HepG2 (cell line): ENCODE results near the gene EGFLAM. TPM values are rescaled to one million over a fixed set of nuclear protein-coding genes. Genes with fewer than 3 reads are reported as not detected.

ENCODE experiments used
- ATAC-seq: fragments of 200-7000 bp; cut with Tn5 transposase; 3 replicates; pipeline ENCODE4 v1.9.1; 2020; ENCODE audit warnings: mild to moderate bottlenecking, moderate library complexity
- BruUV-seq: library from RNA; stranded (reverse); fragments of 400-500 nt; replicated peaks from 2 replicates; lab custom pipeline; 2021; lab: Mats Ljungman, UMichigan
- CTCF ChIA-PET: fragments of 300-600 bp; formaldehyde crosslinking; extraction: SDS; loops from one replicate; lab custom pipeline; 2021; ENCODE audit warnings: low total read pairs, inconsistent platforms, low intra/inter-chr PET ratio; lab: Yijun Ruan, JAX
- POLR2A ChIA-PET: fragments of 350-600 bp; sonication (Branson Sonifier 250); formaldehyde crosslinking; loops from one replicate; lab custom pipeline; 2020; ENCODE audit warnings: antibody characterized with exemption, inconsistent platforms; lab: Yijun Ruan, JAX
- DNase-seq: peaks from one replicate; pipeline ENCODE4 v3.0.0-alpha.2; 2015; ENCODE audit warnings: low spot score
- FAIRE-seq: peaks from 3 replicates; lab custom pipeline; 2011; peaks lifted over from hg19 to GRCh38; lab: Jason Lieb, UNC
- H2AFZ ChIP-seq: one replicate; pipeline ENCODE4 v1.6.1; 2011; ENCODE audit warnings: low read length, inconsistent platforms
- H3K27ac ChIP-seq: fragments of 300-600 bp; 3 replicates; pipeline ENCODE4 v1.8.0; 2011; ENCODE audit warnings: mixed run types, mild to moderate bottlenecking, mixed read lengths, low read length, inconsistent platforms; ENCODE audit not compliant: insufficient read depth; ENCODE audit errors: extremely low read length
- H3K27me3 ChIP-seq, 2 experiments: fragments of 200-600 bp in 1 of 2; 2 replicates in 1 of 2; 3 replicates in 1 of 2; pipeline versions ENCODE4 v1.6.0 to v1.8.0; 2011; ENCODE audit warnings: low read length in 2 of 2, mild to moderate bottlenecking in 2 of 2, moderate library complexity in 2 of 2, inconsistent platforms in 1 of 2; ENCODE audit not compliant: insufficient read depth in 2 of 2, control insufficient read depth in 1 of 2
- H3K36me3 ChIP-seq, 2 experiments: fragments of 200-600 bp in 1 of 2; replicated peaks in 1 of 2; 2 replicates in 1 of 2; 3 replicates in 1 of 2; pipeline versions ENCODE4 v1.5.1 to v1.8.0; 2011; ENCODE audit warnings: low read length in 2 of 2, inconsistent platforms in 1 of 2; ENCODE audit not compliant: insufficient read depth in 2 of 2, control insufficient read depth in 1 of 2
- H3K4me1 ChIP-seq: 2 replicates; pipeline ENCODE4 v1.5.1; 2012; ENCODE audit warnings: low read length, inconsistent platforms; ENCODE audit not compliant: insufficient read depth
- H3K4me2 ChIP-seq: 2 replicates; pipeline ENCODE4 v1.6.0; 2011; ENCODE audit warnings: low read depth, low read length, inconsistent platforms
- H3K4me3 ChIP-seq, 3 experiments: fragments of 200-600 bp in 1 of 3; sonication (generic), shearing (Covaris generic) in 1 of 3; replicated peaks in 1 of 3; 2 replicates each; pipeline ENCODE4 v1.5.1; 2011 to 2016; ENCODE audit warnings: low read length in 3 of 3, inconsistent platforms in 2 of 3, low read depth in 2 of 3, mild to moderate bottlenecking in 2 of 3, control low read depth in 1 of 3, mixed read lengths in 1 of 3; ENCODE audit not compliant: insufficient read depth in 1 of 3
- H3K79me2 ChIP-seq: one replicate; pipeline ENCODE4 v1.6.1; 2011; ENCODE audit warnings: low read length, inconsistent platforms; ENCODE audit not compliant: insufficient read depth
- H3K9ac ChIP-seq: 2 replicates; pipeline ENCODE4 v1.6.0; 2011; ENCODE audit warnings: mild to moderate bottlenecking, low read depth, low read length, inconsistent platforms; ENCODE audit not compliant: insufficient read depth
- H3K9me3 ChIP-seq: 2 replicates; pipeline ENCODE4 v1.5.1; 2012; ENCODE audit warnings: mild to moderate bottlenecking, low read length
- H4K20me1 ChIP-seq: 2 replicates; pipeline ENCODE4 v1.6.0; 2011; ENCODE audit warnings: inconsistent platforms, mild to moderate bottlenecking, low read length, moderate library complexity; ENCODE audit not compliant: insufficient read depth
- ASH2L ChIP-seq: fragments of 300-600, 200-600 bp; sonication (generic); IDR thresholded peaks from 2 replicates; pipeline ENCODE4 v1.7.0; 2017; ENCODE audit warnings: low read depth, mild to moderate bottlenecking, moderate library complexity, mixed read lengths, low read length; ENCODE audit not compliant: insufficient read length
- FOXA1 ChIP-seq, 2 experiments: fragments of 450-650 bp in 1 of 2; sonication (generic) in 1 of 2; formaldehyde crosslinking in 1 of 2; IDR thresholded peaks; 2 replicates each; pipeline versions ENCODE4 v1.4.0 to v1.6.1; 2016 to 2020; ENCODE audit warnings: missing genetic modification reagents in 1 of 2
- FOXK2 ChIP-seq: fragments of 450-650 bp; IDR thresholded peaks from 2 replicates; pipeline ENCODE4 v1.6.1; 2016
- HMGA1 ChIP-seq: sonication (generic); formaldehyde crosslinking; conservative IDR thresholded peaks from 2 replicates; pipeline ENCODE4 v1.4.0; 2020; ENCODE audit warnings: missing genetic modification reagents
- HNRNPL ChIP-seq: fragments of 200-400 bp; formaldehyde crosslinking; IDR thresholded peaks from 2 replicates; pipeline ENCODE4 v1.6.1; 2017; ENCODE audit warnings: mild to moderate bottlenecking, low read depth, low read length
- PAX8 ChIP-seq: sonication (generic); formaldehyde crosslinking; IDR thresholded peaks from 2 replicates; pipeline ENCODE4 v1.8.0; 2022; ENCODE audit warnings: mild to moderate bottlenecking, missing genetic modification reagents, borderline replicate concordance
- PHF5A ChIP-seq: IDR thresholded peaks from one replicate; pipeline ENCODE4 v1.6.1; 2018; ENCODE audit warnings: low read depth, missing genetic modification reagents; ENCODE audit not compliant: unreplicated experiment
- RFXANK ChIP-seq: IDR thresholded peaks from 2 replicates; pipeline ENCODE4 v1.6.1; 2016
- SOX13 ChIP-seq, 3 experiments: fragments of 450-650 bp in 1 of 3; sonication (generic) in 1 of 3; formaldehyde crosslinking in 1 of 3; IDR thresholded peaks in 2 of 3; conservative IDR thresholded peaks in 1 of 3; 2 replicates each; pipeline versions ENCODE4 v1.5.0 to v1.6.1; 2016 to 2020; ENCODE audit warnings: antibody characterized with exemption in 1 of 3, mild to moderate bottlenecking in 1 of 3, missing compliant biosample characterization in 1 of 3, missing genetic modification reagents in 1 of 3, moderate library complexity in 1 of 3
- XBP1 ChIP-seq: sonication (generic); formaldehyde crosslinking; IDR thresholded peaks from 2 replicates; pipeline ENCODE4 v1.5.0; 2020; ENCODE audit warnings: missing genetic modification reagents
- ZMYM2 ChIP-seq: sonication (generic); formaldehyde crosslinking; IDR thresholded peaks from 2 replicates; pipeline ENCODE4 v1.8.0; 2022; ENCODE audit warnings: mild to moderate bottlenecking, missing genetic modification reagents
- ZNF121 ChIP-seq: sonication (generic); formaldehyde crosslinking; IDR thresholded peaks from 2 replicates; pipeline ENCODE4 v1.5.0; 2020; ENCODE audit warnings: mild to moderate bottlenecking, missing genetic modification reagents
- ZNF33A ChIP-seq: sonication (generic); formaldehyde crosslinking; IDR thresholded peaks from 2 replicates; pipeline ENCODE4 v1.5.1; 2020; ENCODE audit warnings: missing genetic modification reagents, mild to moderate bottlenecking, moderate library complexity, borderline replicate concordance
- ZNF552 ChIP-seq: sonication (generic); formaldehyde crosslinking; IDR thresholded peaks from 2 replicates; pipeline ENCODE4 v1.9.0; 2022; ENCODE audit warnings: missing genetic modification reagents, mild to moderate bottlenecking, borderline replicate concordance
- ZNF678 ChIP-seq: sonication (generic); formaldehyde crosslinking; IDR thresholded peaks from 2 replicates; pipeline ENCODE4 v1.4.0; 2020; ENCODE audit warnings: mild to moderate bottlenecking, missing genetic modification reagents
- ZSCAN31 ChIP-seq: sonication (generic); formaldehyde crosslinking; IDR thresholded peaks from 2 replicates; pipeline ENCODE4 v1.5.0; 2020; ENCODE audit warnings: low read depth, mild to moderate bottlenecking, missing genetic modification reagents
- WGBS: methylation state at CpG from one replicate; pipeline ENCODE4 v1.1.6; 2017; ENCODE audit warnings: low lambda C conversion rate; 5-methylcytosine and 5-hydroxymethylcytosine counted together
- in situ Hi-C: cut with HindIII; loops from 2 replicates; pipeline ENCODE4 v1.10.0; 2017; ENCODE audit warnings: low pct_unique_long_range_greater_than_20kb; ENCODE audit not compliant: extremely low pct_ligation_motif_present
- intact Hi-C: fragments of 100-400 bp; cut with micrococcal nuclease; formaldehyde crosslinking; loops from one replicate; pipeline ENCODE4 v1.10.0; 2022; ENCODE audit not compliant: unreplicated experiment
- polyA plus RNA-seq, 8 experiments: library from polyadenylated mRNA; depleted of rRNA in 3 of 8; stranded (reverse) in 7 of 8; unstranded in 1 of 8; fragments of >200 nt; fragmentation: Illumina TruSeq in 4 of 8; extraction: Trizol in 4 of 8; gene quantifications; 2 replicates each; pipeline versions ENCODE4 v1.2.1 to v1.2.3, GENCODE V29; 2011 to 2016; ENCODE audit warnings: low read depth in 4 of 8, missing spikeins in 1 of 8, mixed read lengths in 1 of 8; ENCODE audit not compliant: insufficient read depth in 1 of 8
- total RNA-seq, 5 experiments: library from RNA; depleted of rRNA; stranded (reverse); fragments of >200 nt; fragmentation: Illumina TruSeq; extraction: Trizol; gene quantifications; 2 replicates each; pipeline ENCODE4 v1.2.3, GENCODE V29; 2016; ENCODE audit warnings: low read depth in 1 of 5

EGFLAM gene
- total and polyA plus RNA-seq, 2 of the 13 experiments (the other 11 are each of a cell fraction or from before 2014, with no cell fraction given): not detected

DNA sequence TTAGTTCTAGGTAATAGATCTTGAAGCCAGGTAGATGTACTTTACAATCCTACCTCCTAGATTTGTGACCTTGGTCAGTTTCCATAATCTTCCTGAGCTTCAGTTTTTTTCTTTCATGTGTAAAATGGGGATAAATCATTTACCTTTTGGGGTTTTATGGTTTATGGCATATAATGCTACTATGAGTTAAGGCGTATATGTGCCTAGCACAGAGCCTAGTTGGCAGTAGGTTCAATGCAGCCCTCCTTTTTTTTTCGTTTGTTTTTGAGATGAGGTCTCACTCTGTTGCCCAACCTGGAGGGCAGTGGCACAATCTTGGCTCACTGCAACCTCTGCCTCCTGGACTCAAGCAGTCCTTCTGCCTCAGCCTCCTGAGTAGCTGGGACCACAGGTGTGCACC is 28.8 kb downstream of the EGFLAM start:
- whole genome bisulfite sequencing: 2% methylated on average over 2 of the region's 2 CpGs
- Histone ChIP-seq H3K36me3 (no peaks in the 10 kb centered on the region), H3K27ac (no peak overlapping the region), H3K27me3 (peaks cover 0 to 3% of the 10 kb centered on the region in 2 experiments; a peak in 1 of 5 replicates), H4K20me1 (no peaks in the 10 kb centered on the region), H3K4me2 (no peak overlapping the region), H3K79me2 (no peaks in the 10 kb centered on the region)
- CTCF ChIA-PET: no interaction called here
- DNase-seq: no peak
- intact Hi-C loops: no loop called here
- TF ChIP-seq ZNF121 (CRISPR knock-in tag) (no peak), ZMYM2 (CRISPR knock-in tag) (no peak), FOXK2 (no peak), SOX13 (IDR thresholded peaks at IDR 0.05) (no peak), SOX13 (CRISPR knock-in tag; conservative IDR thresholded peaks at IDR 0.05 in 1 of 2, IDR thresholded peaks at IDR 0.05 in 1 of 2) (no peak)
- TF ChIP-seq, all 625 proteins: peak for 0
- in situ Hi-C loops: no loop called here
- Histone ChIP-seq H3K9me3 (no peaks in the 10 kb centered on the region), H3K4me1 (no peaks in the 10 kb centered on the region), H3K9ac (no peak overlapping the region), H2AFZ (no peak overlapping the region), H3K4me3 (no peak overlapping the region)
- FAIRE-seq (no peak), ATAC-seq (no peak)
- POLR2A ChIA-PET: no interaction called here
- BruUV-seq: no TSS peak

- H3K4me3 ChIP-seq: no peak overlapping the region
- no peak overlapping the region for H2AFZ ChIP-seq
- H3K79me2 ChIP-seq: no peaks in the 10 kb centered on the region
- DNase-seq (no peak), ATAC-seq (no peak), FAIRE-seq (no peak)
- POLR2A ChIA-PET: no interaction called here
- H3K27me3 ChIP-seq: peaks cover 0 to 3% of the 10 kb centered on the region in 2 experiments; a peak in 1 of 5 replicates
- no peak overlapping the region for H3K9ac ChIP-seq
- no peaks in the 10 kb centered on the region for H3K36me3 ChIP-seq
- H3K4me2 ChIP-seq: no peak overlapping the region
- H3K27ac ChIP-seq: no peak overlapping the region
- no peaks in the 10 kb centered on the region for H3K9me3 ChIP-seq
- 51% methylated on average over 4 of the region's 4 CpGs for WGBS
- TF ChIP-seq ZNF33A (CRISPR knock-in tag): no peak
- TF ChIP-seq ZSCAN31: no peak
- no peak for TF ChIP-seq RFXANK (CRISPR knock-in tag)
- no peak for TF ChIP-seq ZNF678 (CRISPR knock-in tag)
- no peak for TF ChIP-seq ZNF552 (CRISPR knock-in tag)
- TF ChIP-seq PAX8: no peak
- no peak for TF ChIP-seq ASH2L
- TF ChIP-seq PHF5A (CRISPR knock-in tag): no peak
- no peak for TF ChIP-seq FOXA1 (IDR thresholded peaks at IDR 0.05)
- TF ChIP-seq FOXA1 (CRISPR knock-in tag; IDR thresholded peaks at IDR 0.05): no peak
- no peak for TF ChIP-seq XBP1 (CRISPR knock-in tag)
- no peak for TF ChIP-seq HMGA1 (CRISPR knock-in tag)
- no peak for TF ChIP-seq HNRNPL
- H4K20me1 ChIP-seq: no peaks in the 10 kb centered on the region
- H3K4me1 ChIP-seq: no peaks in the 10 kb centered on the region
- in situ Hi-C loops (no loop called here), intact Hi-C loops (no loop called here)
- CTCF ChIA-PET: no interaction called here
- BruUV-seq: no TSS peak
Measured at GRCh38 chr5:38289457-38289856, 31.1 kb downstream of the EGFLAM start.
